K562 (cell line): ENCODE measurements around the gene STARD13. TPM values are rescaled to one million over a fixed set of nuclear protein-coding genes. Genes with fewer than 3 reads are reported as not detected.

Source experiments
- ARNT ChIP-seq, 2 experiments: fragments of 450-650 bp; IDR thresholded peaks; 2 replicates each; pipeline ENCODE4 v1.6.1; 2016; ENCODE audit warnings: mild to moderate bottlenecking in 1 of 2
- LEF1 ChIP-seq: fragments of 450-650 bp; IDR thresholded peaks from 2 replicates; pipeline ENCODE4 v1.6.1; 2016; ENCODE audit warnings: mild to moderate bottlenecking
- NUFIP1 ChIP-seq: fragments of 450-650 bp; IDR thresholded peaks from 2 replicates; pipeline ENCODE4 v1.6.1; 2018; ENCODE audit not compliant: partially characterized antibody
- PURB ChIP-seq: sonication (generic); formaldehyde crosslinking; IDR thresholded peaks from 2 replicates; pipeline ENCODE4 v1.9.0; 2021; ENCODE audit warnings: low read depth, mild to moderate bottlenecking, missing genetic modification reagents
- ZFX ChIP-seq: sonication (generic); formaldehyde crosslinking; IDR thresholded peaks from 2 replicates; pipeline ENCODE4 v1.8.0; 2022; ENCODE audit warnings: mild to moderate bottlenecking, missing genetic modification reagents, moderate library complexity
- ZNF644 ChIP-seq: fragments of 200-800 bp; sonication (Bioruptor generic); IDR thresholded peaks from 2 replicates; pipeline ENCODE4 v1.6.1; 2016; ENCODE audit warnings: low read depth, missing genetic modification characterization, missing compliant biosample characterization
- ZNF696 ChIP-seq: fragments of 250-450 bp; sonication (Bioruptor Pico); conservative IDR thresholded peaks from 2 replicates; pipeline ENCODE4 v1.4.0; 2020; ENCODE audit warnings: mild to moderate bottlenecking, moderate library complexity
- ZNF76 ChIP-seq: fragments of 250-450 bp; sonication (Bioruptor Pico); IDR thresholded peaks from 2 replicates; pipeline ENCODE4 v1.4.0; 2020; ENCODE audit warnings: mild to moderate bottlenecking, moderate library complexity, borderline replicate concordance
- polyA plus RNA-seq, 8 experiments: library from polyadenylated mRNA; depleted of rRNA in 4 of 8; stranded (reverse) in 5 of 8; unstranded in 3 of 8; fragments of >200 nt; fragmentation: Nextera tagmentation in 2 of 8; fragmentation: Illumina TruSeq in 1 of 8; extraction: Ambion mirVana in 2 of 8; extraction: Trizol in 1 of 8; gene quantifications; 2 replicates each; pipeline versions ENCODE4 v1.2.1 to v1.2.3, GENCODE V29; 2011 to 2014; ENCODE audit warnings: inconsistent platforms in 1 of 8, missing spikeins in 1 of 8
- total RNA-seq, 7 experiments: library from RNA; depleted of rRNA in 6 of 7; stranded (reverse); fragments of >200 nt in 6 of 7; fragmentation: Illumina TruSeq in 2 of 7; extraction: Trizol in 2 of 7; gene quantifications; 2 replicates each; pipeline versions ENCODE4 v1.2.1 to v1.2.3, GENCODE V29; 2011 to 2021; ENCODE audit warnings: low replicate concordance in 1 of 7
- TF ChIP-seq, protein P1 (sequence below): fragments of 250-450 bp; sonication (Bioruptor Pico); IDR thresholded peaks from 2 replicates; pipeline ENCODE4 v1.5.0; 2021; ENCODE audit warnings: mild to moderate bottlenecking, moderate library complexity
- TF ChIP-seq, protein P2 (sequence below): fragments of 150-350 bp; conservative IDR thresholded peaks from 2 replicates; pipeline ENCODE4 v1.6.1; 2014; ENCODE audit warnings: low read length
- TF ChIP-seq, protein P3 (sequence below): sonication (generic); formaldehyde crosslinking; IDR thresholded peaks from 2 replicates; pipeline ENCODE4 v1.8.0; 2022; ENCODE audit warnings: mild to moderate bottlenecking, low read depth, missing genetic modification reagents

STARD13 gene
- total and polyA plus RNA-seq, 9 of the 15 experiments (the other 6 are each of a cell fraction or from before 2014, with no cell fraction given) = 0.11 TPM; not detected in 8

DNA sequence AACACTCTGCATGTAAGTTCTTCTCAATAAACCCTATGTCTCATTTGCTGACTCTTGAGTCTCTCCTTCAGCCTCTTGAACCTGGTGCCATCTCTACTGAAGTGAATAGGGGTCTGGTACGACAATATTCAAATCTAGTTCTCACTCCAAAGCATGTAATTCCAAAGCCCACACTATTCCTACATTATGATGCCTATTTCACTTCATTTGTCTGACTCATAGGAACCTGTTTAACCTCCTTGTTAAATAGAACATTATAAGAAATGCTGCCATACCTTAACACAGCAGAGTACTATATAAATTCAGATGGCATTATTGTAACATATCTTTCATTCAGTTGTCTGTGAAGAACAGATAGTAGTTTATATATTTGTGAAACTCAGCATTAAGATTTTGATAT, 67.1 kb downstream of the STARD13 start (continued):
- TF ChIP-seq, protein P1, sequence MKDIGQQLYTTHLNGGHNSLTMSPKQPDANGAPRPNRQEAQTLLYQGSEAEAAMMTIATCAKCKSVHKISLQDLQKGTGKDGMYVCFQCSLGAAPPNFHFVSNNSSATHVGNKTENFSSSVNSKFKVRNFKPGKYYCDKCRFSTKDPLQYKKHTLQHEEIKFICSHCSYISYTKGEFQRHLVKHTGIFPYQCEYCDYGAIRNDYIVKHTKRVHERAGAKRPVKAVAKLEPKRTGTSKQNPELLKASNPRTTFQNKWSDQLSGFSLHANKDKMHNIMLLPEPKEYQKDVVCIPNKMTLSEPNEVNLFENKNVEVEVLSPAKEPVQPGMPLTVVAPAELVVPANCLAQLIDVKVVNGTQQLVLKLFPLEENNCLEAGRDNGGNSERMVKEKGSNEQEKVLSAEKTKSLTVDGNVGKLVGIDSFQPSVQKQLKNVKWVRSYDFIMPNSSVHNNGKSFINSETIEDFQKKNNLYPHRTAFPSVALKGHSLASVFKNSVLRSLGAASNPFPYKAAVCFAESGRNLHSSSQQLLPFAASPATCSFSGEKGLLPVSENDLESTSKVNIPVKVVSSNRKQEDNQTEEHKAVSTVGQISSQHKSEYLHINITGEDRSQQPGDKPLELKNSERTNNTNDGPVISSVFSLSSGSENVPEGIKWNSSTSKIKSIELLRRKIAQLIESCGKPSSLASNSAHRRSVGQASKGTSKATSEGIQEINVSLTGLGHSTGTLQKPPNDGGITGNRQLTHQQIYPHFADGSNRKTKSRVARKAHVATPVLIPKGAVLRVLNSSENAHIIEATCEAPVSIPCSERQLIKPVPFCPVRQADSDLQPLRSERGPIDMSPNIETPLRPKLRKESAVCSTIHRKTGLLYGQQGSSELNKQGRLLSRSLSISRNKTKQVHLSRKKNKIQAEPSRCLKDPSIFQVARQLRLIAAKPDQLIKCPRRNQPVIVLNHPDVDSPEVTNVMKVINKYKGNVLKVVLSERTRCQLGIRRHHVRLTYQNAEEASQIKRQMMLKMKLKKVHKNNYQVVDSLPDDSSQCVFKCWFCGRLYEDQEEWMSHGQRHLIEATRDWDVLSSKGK (CRISPR knock-in tag) = no peak
- TF ChIP-seq ARNT (IDR thresholded peaks at IDR 0.05) (no peak), PURB (CRISPR knock-in tag) (no peak), NUFIP1 (no peak), LEF1 (no peak), ZNF644 (tag) (no peak), ZNF76 (CRISPR knock-in tag) (no peak), ZFX (CRISPR knock-in tag) (no peak), ZNF696 (CRISPR knock-in tag) (no peak)
- TF ChIP-seq, protein P2, sequence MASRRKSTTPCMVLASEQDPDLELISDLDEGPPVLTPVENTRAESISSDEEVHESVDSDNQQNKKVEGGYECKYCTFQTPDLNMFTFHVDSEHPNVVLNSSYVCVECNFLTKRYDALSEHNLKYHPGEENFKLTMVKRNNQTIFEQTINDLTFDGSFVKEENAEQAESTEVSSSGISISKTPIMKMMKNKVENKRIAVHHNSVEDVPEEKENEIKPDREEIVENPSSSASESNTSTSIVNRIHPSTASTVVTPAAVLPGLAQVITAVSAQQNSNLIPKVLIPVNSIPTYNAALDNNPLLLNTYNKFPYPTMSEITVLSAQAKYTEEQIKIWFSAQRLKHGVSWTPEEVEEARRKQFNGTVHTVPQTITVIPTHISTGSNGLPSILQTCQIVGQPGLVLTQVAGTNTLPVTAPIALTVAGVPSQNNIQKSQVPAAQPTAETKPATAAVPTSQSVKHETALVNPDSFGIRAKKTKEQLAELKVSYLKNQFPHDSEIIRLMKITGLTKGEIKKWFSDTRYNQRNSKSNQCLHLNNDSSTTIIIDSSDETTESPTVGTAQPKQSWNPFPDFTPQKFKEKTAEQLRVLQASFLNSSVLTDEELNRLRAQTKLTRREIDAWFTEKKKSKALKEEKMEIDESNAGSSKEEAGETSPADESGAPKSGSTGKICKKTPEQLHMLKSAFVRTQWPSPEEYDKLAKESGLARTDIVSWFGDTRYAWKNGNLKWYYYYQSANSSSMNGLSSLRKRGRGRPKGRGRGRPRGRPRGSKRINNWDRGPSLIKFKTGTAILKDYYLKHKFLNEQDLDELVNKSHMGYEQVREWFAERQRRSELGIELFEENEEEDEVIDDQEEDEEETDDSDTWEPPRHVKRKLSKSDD = no peak
- TF ChIP-seq, protein P3, sequence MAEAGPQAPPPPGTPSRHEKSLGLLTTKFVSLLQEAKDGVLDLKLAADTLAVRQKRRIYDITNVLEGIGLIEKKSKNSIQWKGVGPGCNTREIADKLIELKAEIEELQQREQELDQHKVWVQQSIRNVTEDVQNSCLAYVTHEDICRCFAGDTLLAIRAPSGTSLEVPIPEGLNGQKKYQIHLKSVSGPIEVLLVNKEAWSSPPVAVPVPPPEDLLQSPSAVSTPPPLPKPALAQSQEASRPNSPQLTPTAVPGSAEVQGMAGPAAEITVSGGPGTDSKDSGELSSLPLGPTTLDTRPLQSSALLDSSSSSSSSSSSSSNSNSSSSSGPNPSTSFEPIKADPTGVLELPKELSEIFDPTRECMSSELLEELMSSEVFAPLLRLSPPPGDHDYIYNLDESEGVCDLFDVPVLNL (CRISPR knock-in tag) = no peak
